HG02610 (cell line): ENCODE measurements around the gene CR1.
"Not testable (repeated sequence)": the region's sequence is repeated elsewhere in the genome, so short reads cannot be mapped to it uniquely, and the experiment has no call there.

Experiments used
- ATAC-seq: cut with Tn5 transposase; IDR thresholded peaks from one replicate; pipeline ENCODE4 v1.9.1; 2021; ENCODE audit warnings: mild to moderate bottlenecking, moderate library complexity; ENCODE audit not compliant: unreplicated experiment

The CR1 gene

GRCh38 chr1:207502726-207503125 lies 6.8 kb downstream of the CR1 start:
- no peak for ATAC-seq

- no peak for ATAC-seq
Measured at GRCh38 chr1:207503950-207504349, 8.0 kb downstream of the CR1 start.

- ATAC-seq, result no peak
Measured at GRCh38 chr1:207504438-207504837, 8.5 kb downstream of the CR1 start.

GRCh38 chr1:207510444-207510843 lies 14.5 kb downstream of the CR1 start:
- ATAC-seq, result no peak

- ATAC-seq, result no peak
Measured at GRCh38 chr1:207514890-207515289, 18.9 kb downstream of the CR1 start.

- ATAC-seq, result no peak
Measured at GRCh38 chr1:207516729-207517128, 20.8 kb downstream of the CR1 start.

- no peak for ATAC-seq
Measured at GRCh38 chr1:207518608-207519236, 22.8 kb downstream of the CR1 start.

GRCh38 chr1:207519505-207520399 lies 23.8 kb downstream of the CR1 start:
- no peak for ATAC-seq

GRCh38 chr1:207520400-207521345 lies 24.7 kb downstream of the CR1 start:
- ATAC-seq, result not testable (repeated sequence)

GRCh38 chr1:207525239-207525638 lies 29.3 kb downstream of the CR1 start:
- not testable (repeated sequence) for ATAC-seq

GRCh38 chr1:207528401-207528800 lies 32.4 kb downstream of the CR1 start:
- not testable (repeated sequence) for ATAC-seq

GRCh38 chr1:207536263-207536662 lies 40.3 kb downstream of the CR1 start:
- not testable (repeated sequence) for ATAC-seq

GRCh38 chr1:207546677-207547357 lies 50.9 kb downstream of the CR1 start:
- ATAC-seq, result not testable (repeated sequence)

- ATAC-seq, result not testable (repeated sequence)
Measured at GRCh38 chr1:207554823-207555222, 58.9 kb downstream of the CR1 start.

GRCh38 chr1:207565546-207566468 lies 69.8 kb downstream of the CR1 start:
- no peak for ATAC-seq

GRCh38 chr1:207571926-207572325 lies 76.0 kb downstream of the CR1 start:
- not testable (repeated sequence) for ATAC-seq

GRCh38 chr1:207573074-207573473 lies 77.1 kb downstream of the CR1 start:
- ATAC-seq, result not testable (repeated sequence)

GRCh38 chr1:207575381-207575780 lies 79.4 kb downstream of the CR1 start:
- not testable (repeated sequence) for ATAC-seq

GRCh38 chr1:207578796-207579435 lies 83.0 kb downstream of the CR1 start:
- no peak for ATAC-seq
